ENCODE measurements around the gene MINDY4. TPM values are rescaled to one million over a fixed set of nuclear protein-coding genes. Genes with fewer than 3 reads are reported as not detected.
A peak's percentile ranks its signal among the peaks of the same experiment; 100 is the strongest.

The MINDY4 gene
- total and polyA plus RNA-seq, 2 of the 8 experiments (the other 6 are each of a cell fraction or from before 2014, with no cell fraction given): 1.3 to 3.6 TPM

- no peak overlapping the region for H2AFZ ChIP-seq (ENCODE audit: low read length)
- H3K27me3 ChIP-seq (replicated peaks in 1 of 4; ENCODE audit: control insufficient read depth in 3 of 4, extremely low read depth in 1 of 4, insufficient read depth in 3 of 4, low read length in 3 of 4): no peaks in the 10 kb centered on the region; a peak in 2 of 7 replicates
- H2AK5ac ChIP-seq (ENCODE audit: low read depth, low read length): no peak overlapping the region
- H3K4me1 ChIP-seq (replicated peaks in 1 of 4; ENCODE audit: control insufficient read depth in 3 of 4, insufficient read depth in 4 of 4, low read length in 3 of 4): peaks cover 0 to 23% (median 11%) of the 10 kb centered on the region in 4 experiments; a peak in 6 of 7 replicates
- no peak overlapping the region for H4K5ac ChIP-seq (ENCODE audit: insufficient read length, low read depth, low read length)
- H2BK120ac ChIP-seq (replicated peaks; ENCODE audit: low read depth, low read length): no peak overlapping the region
- no peak overlapping the region for H2BK20ac ChIP-seq (ENCODE audit: low read length)
- no peak overlapping the region for H4K91ac ChIP-seq (replicated peaks; ENCODE audit: insufficient read length, low read length)
- H3K79me1 ChIP-seq (ENCODE audit: low read depth, low read length): no peaks in the 10 kb centered on the region; the same call in 1 of the 2 replicates
- POLR2A ChIA-PET (ENCODE audit: partially characterized antibody): interaction anchor here (0.9 to 1.9 kb wide), 2 partner anchors 9 to 10 kb away, joined by 3 to 7 read pairs; no protein-coding TSS in a partner anchor
- H3K23ac ChIP-seq (ENCODE audit: insufficient read length): no peak overlapping the region
- H3K23me2 ChIP-seq (ENCODE audit: low read depth, low read length): no peaks in the 10 kb centered on the region
- no peak for TF ChIP-seq BRCA1 (IDR thresholded peaks at IDR 0.05; ENCODE audit: low read depth, low read length)
- no peak for TF ChIP-seq NANOG (IDR thresholded peaks at IDR 0.05; ENCODE audit: insufficient read depth, low read depth, low read length, poor library complexity, severe bottlenecking)
- no peak for TF ChIP-seq SIRT6 (IDR thresholded peaks at IDR 0.05; ENCODE audit: low read length)
- TF ChIP-seq RNF2 (IDR thresholded peaks at IDR 0.05; ENCODE audit: borderline replicate concordance, low read depth, low read length, missing control alignments, poor library complexity, severe bottlenecking): no peak
- TF ChIP-seq ZNF274 (IDR thresholded peaks at IDR 0.05; ENCODE audit: borderline replicate concordance, extremely low read depth, low read length): no peak
- no peak for TF ChIP-seq JUN (IDR thresholded peaks at IDR 0.05; ENCODE audit: low read depth, low read length)
- no peak for TF ChIP-seq HDAC6 (IDR thresholded peaks at IDR 0.05; ENCODE audit: low read depth, low read length)
- CTCF ChIA-PET (ENCODE audit: partially characterized antibody): interaction anchor here (0.9 to 2.0 kb wide), 6 partner anchors 10 to 80 kb away, joined by 3 to 18 read pairs (median 4); no protein-coding TSS in a partner anchor
- no peak overlapping the region for H3K14ac ChIP-seq (ENCODE audit: insufficient read length)
- DNase-seq (ENCODE audit: low read depth in 1 of 2, low spot score in 2 of 2): no peak
- no peaks in the 10 kb centered on the region for H4K20me1 ChIP-seq (replicated peaks in 1 of 2; ENCODE audit: control insufficient read depth in 1 of 2, insufficient read depth in 2 of 2, low read length in 2 of 2)
- H3K9ac ChIP-seq (replicated peaks in 1 of 4; ENCODE audit: extremely low read depth in 1 of 4, low read depth in 3 of 4, low read length in 3 of 4): no peak overlapping the region
- no peak for FAIRE-seq
- no peak overlapping the region for H3K27ac ChIP-seq (ENCODE audit: low read depth, low read length)
- H3K4me2 ChIP-seq (ENCODE audit: insufficient read depth in 1 of 2, low read depth in 2 of 2, low read length in 2 of 2): no peak overlapping the region
- peak overlapping the region; percentile 45; the same call in 1 of the 2 replicates for H4K8ac ChIP-seq (ENCODE audit: extremely low read depth, insufficient read depth, low read length)
- 100% methylated on average over 2 of the region's 2 CpGs; no CpG with 5 or more reads in 1 of the 2 experiments for WGBS, 2 experiments (ENCODE audit: extremely low coverage in 1 of 2, insufficient coverage in 1 of 2, insufficient read length in 1 of 2, insufficient replicate concordance in 2 of 2, low coverage in 1 of 2, low lambda C conversion rate in 2 of 2, missing lambda C conversion rate in 1 of 2)
- H3K18ac ChIP-seq (ENCODE audit: extremely low read depth, low read length): no peak overlapping the region
- no peak overlapping the region for H3K4me3 ChIP-seq (ENCODE audit: extremely low read depth in 1 of 4, insufficient read depth in 2 of 4, low read depth in 3 of 4, low read length in 4 of 4)
- H2BK15ac ChIP-seq (ENCODE audit: low read length): no peak overlapping the region
- no peaks in the 10 kb centered on the region for H3K9me3 ChIP-seq (ENCODE audit: insufficient read depth in 2 of 2, low read depth in 1 of 2, low read length in 1 of 2)
- H3K56ac ChIP-seq (replicated peaks; ENCODE audit: insufficient read length, low read depth, low read length): no peak overlapping the region
- no peak overlapping the region for H2BK12ac ChIP-seq (ENCODE audit: low read depth, low read length)
- H3K4ac ChIP-seq (replicated peaks; ENCODE audit: insufficient read length, low read depth, low read length): no peak overlapping the region
- H3K36me3 ChIP-seq (ENCODE audit: control insufficient read depth in 2 of 4, insufficient read depth in 4 of 4, low read length in 3 of 4): no peaks in the 10 kb centered on the region
- H3K79me2 ChIP-seq (ENCODE audit: control insufficient read depth in 1 of 2, insufficient read depth in 2 of 2, low read length in 2 of 2): no peaks in the 10 kb centered on the region
- H2BK5ac ChIP-seq (ENCODE audit: low read depth, low read length): no peak overlapping the region
These were observed 41.1 kb upstream of the MINDY4 start for GRCh38 chr7:30730097-30730496.

All from H1 (cell line).